ENCODE data around the gene TESMIN. TPM values are rescaled to one million over a fixed set of nuclear protein-coding genes. Genes with fewer than 3 reads are reported as not detected.

TESMIN gene
- total RNA-seq, 1 experiment from 2014 or later, result 9.7 TPM

GRCh38 chr11:68666849-68667248 is 84.5 kb downstream of the TESMIN start:
- no peak for DNase-seq (ENCODE audit: unreplicated experiment)
- intact Hi-C loops (cut with micrococcal nuclease), result no loop called here
- no TSS peak for BruUV-seq (replicated peaks)
- ChIA-PET CTCF (no interaction called here), POLR2A (no interaction called here)
- no peak overlapping the region for H3K27ac Mint-ChIP-seq (ENCODE audit: low read depth, unreplicated experiment)
- no peaks in the 10 kb centered on the region for H3K36me3 Mint-ChIP-seq (ENCODE audit: insufficient read depth, unreplicated experiment)
- H3K9me3 Mint-ChIP-seq (ENCODE audit: unreplicated experiment), result no peaks in the 10 kb centered on the region
- H3K4me3 Mint-ChIP-seq (ENCODE audit: unreplicated experiment), result no peak overlapping the region
- peaks cover 57% of the 10 kb centered on the region for H3K27me3 Mint-ChIP-seq (ENCODE audit: insufficient read depth, unreplicated experiment)
- TF ChIP-seq CTCF (IDR thresholded peaks at IDR 0.05; ENCODE audit: unreplicated experiment), result no peak
- H3K4me1 Mint-ChIP-seq (ENCODE audit: insufficient read depth, unreplicated experiment), result no peaks in the 10 kb centered on the region

GRCh38 chr11:68665436-68665835 is 85.9 kb downstream of the TESMIN start:
- Mint-ChIP-seq H3K36me3 (ENCODE audit: insufficient read depth, unreplicated experiment) (no peaks in the 10 kb centered on the region), H3K27ac (ENCODE audit: low read depth, unreplicated experiment) (no peak overlapping the region), H3K27me3 (ENCODE audit: insufficient read depth, unreplicated experiment) (peaks cover 49% of the 10 kb centered on the region), H3K9me3 (ENCODE audit: unreplicated experiment) (no peaks in the 10 kb centered on the region), H3K4me1 (ENCODE audit: insufficient read depth, unreplicated experiment) (no peaks in the 10 kb centered on the region), H3K4me3 (ENCODE audit: unreplicated experiment) (no peak overlapping the region)
- DNase-seq (ENCODE audit: unreplicated experiment), result no peak
- POLR2A ChIA-PET, result no interaction called here
- CTCF ChIA-PET, result no interaction called here
- no TSS peak for BruUV-seq (replicated peaks)
- no peak for TF ChIP-seq CTCF (IDR thresholded peaks at IDR 0.05; ENCODE audit: unreplicated experiment)
- intact Hi-C loops (cut with micrococcal nuclease), result no loop called here

GRCh38 chr11:68664906-68665305 is 86.4 kb downstream of the TESMIN start:
- intact Hi-C loops (cut with micrococcal nuclease), result no loop called here
- CTCF ChIA-PET, result no interaction called here

GRCh38 chr11:68664141-68664540 is 87.2 kb downstream of the TESMIN start:
- ChIA-PET CTCF (interaction anchor here (0.6 kb wide), 1 partner anchor 329 kb away, joined by 3 read pairs; no protein-coding TSS in a partner anchor), POLR2A (no interaction called here)
- Mint-ChIP-seq H3K27me3 (ENCODE audit: insufficient read depth, unreplicated experiment) (peaks cover 45% of the 10 kb centered on the region), H3K4me1 (ENCODE audit: insufficient read depth, unreplicated experiment) (peaks cover 3% of the 10 kb centered on the region), H3K9me3 (ENCODE audit: unreplicated experiment) (no peaks in the 10 kb centered on the region), H3K36me3 (ENCODE audit: insufficient read depth, unreplicated experiment) (no peaks in the 10 kb centered on the region), H3K4me3 (ENCODE audit: unreplicated experiment) (no peak overlapping the region), H3K27ac (ENCODE audit: low read depth, unreplicated experiment) (no peak overlapping the region)
- no TSS peak for BruUV-seq (replicated peaks)
- TF ChIP-seq CTCF (IDR thresholded peaks at IDR 0.05; ENCODE audit: unreplicated experiment), result no peak
- DNase-seq (ENCODE audit: unreplicated experiment), result no peak
- intact Hi-C loops (cut with micrococcal nuclease), result no loop called here

More at GRCh38 chr11:68664906-68665305, 86.4 kb downstream of the TESMIN start:
- POLR2A ChIA-PET, result no interaction called here
- DNase-seq (ENCODE audit: unreplicated experiment), result no peak
- Mint-ChIP-seq H3K9me3 (ENCODE audit: unreplicated experiment) (no peaks in the 10 kb centered on the region), H3K4me1 (ENCODE audit: insufficient read depth, unreplicated experiment) (no peaks in the 10 kb centered on the region), H3K36me3 (ENCODE audit: insufficient read depth, unreplicated experiment) (no peaks in the 10 kb centered on the region), H3K27me3 (ENCODE audit: insufficient read depth, unreplicated experiment) (peaks cover 49% of the 10 kb centered on the region), H3K27ac (ENCODE audit: low read depth, unreplicated experiment) (no peak overlapping the region), H3K4me3 (ENCODE audit: unreplicated experiment) (no peak overlapping the region)
- BruUV-seq (replicated peaks), result no TSS peak
- no peak for TF ChIP-seq CTCF (IDR thresholded peaks at IDR 0.05; ENCODE audit: unreplicated experiment)
